K562 (cell line): Measurements from ENCODE around the gene TRPM2. TPM values are rescaled to one million over a fixed set of nuclear protein-coding genes. Genes with fewer than 3 reads are reported as not detected.

ENCODE experiments used
- ATAC-seq: fragments of 200-7000 bp; cut with Tn5 transposase; 3 replicates; pipeline ENCODE4 v1.9.1; 2020; ENCODE audit warnings: moderate library complexity
- BruUV-seq: library from RNA; stranded (reverse); fragments of 400-500 nt; replicated peaks from 2 replicates; lab custom pipeline; 2021; lab: Mats Ljungman, UMichigan
- CTCF ChIA-PET: fragments of 300-600 bp; formaldehyde crosslinking; extraction: SDS; loops from one replicate; lab custom pipeline; 2021; ENCODE audit warnings: low intra/inter-chr PET ratio; lab: Yijun Ruan, JAX
- POLR2A ChIA-PET: fragments of 300-600, 350-650 bp; sonication (Branson Sonifier 250); formaldehyde crosslinking; extraction: SDS; loops from one replicate; lab custom pipeline; 2021; ENCODE audit warnings: antibody characterized with exemption, inconsistent platforms; lab: Yijun Ruan, JAX
- DNase-seq, 4 experiments: peaks; one replicate each; pipeline versions ENCODE4 v3.0.0 to v3.0.0-alpha.2; 2011 to 2018; ENCODE audit warnings: low spot score in 3 of 4, mixed read lengths in 3 of 4; ENCODE audit errors: extremely low read depth in 1 of 4
- FAIRE-seq: peaks from 2 replicates; lab custom pipeline; 2011; peaks lifted over from hg19 to GRCh38; lab: Jason Lieb, UNC
- H2AFZ ChIP-seq: 2 replicates; pipeline ENCODE4 v1.6.0; 2011; ENCODE audit warnings: low read depth, low read length, control low read depth, inconsistent platforms
- H3K27ac ChIP-seq: fragments of 200-600 bp; 3 replicates; pipeline ENCODE4 v1.8.0; 2011; ENCODE audit warnings: low read depth, mild to moderate bottlenecking, control low read depth, inconsistent platforms, low read length, moderate library complexity, mixed read lengths; ENCODE audit errors: extremely low read depth
- H3K27me3 ChIP-seq, 2 experiments: fragments of 300-600 bp in 1 of 2; 2 replicates in 1 of 2; 3 replicates in 1 of 2; pipeline versions ENCODE4 v1.6.0 to v1.8.0; 2011; ENCODE audit warnings: inconsistent platforms in 2 of 2, low read length in 2 of 2, mild to moderate bottlenecking in 1 of 2, mixed read lengths in 1 of 2, moderate library complexity in 1 of 2; ENCODE audit not compliant: control insufficient read depth in 2 of 2, insufficient read depth in 2 of 2
- H3K36me3 ChIP-seq: fragments of 300-600 bp; 3 replicates; pipeline ENCODE4 v1.8.0; 2011; ENCODE audit warnings: mild to moderate bottlenecking, low read length, inconsistent platforms; ENCODE audit not compliant: control insufficient read depth, insufficient read depth
- H3K4me1 ChIP-seq, 2 experiments: fragments of 200-600 bp in 1 of 2; replicated peaks in 1 of 2; 2 replicates in 1 of 2; 3 replicates in 1 of 2; pipeline versions ENCODE4 v1.5.1 to v1.8.0; 2011; ENCODE audit warnings: inconsistent platforms in 2 of 2, low read length in 2 of 2, mild to moderate bottlenecking in 1 of 2, mixed read lengths in 1 of 2, moderate library complexity in 1 of 2; ENCODE audit not compliant: control insufficient read depth in 2 of 2, insufficient read depth in 2 of 2
- H3K4me2 ChIP-seq: 2 replicates; pipeline ENCODE4 v1.6.1; 2011; ENCODE audit warnings: low read length, control low read depth, inconsistent platforms, mixed read lengths; ENCODE audit not compliant: insufficient read depth
- H3K4me3 ChIP-seq: fragments of 200-600 bp; sonication (generic), shearing (Covaris generic); 2 replicates; pipeline ENCODE4 v1.5.1; 2016; ENCODE audit warnings: control low read depth, inconsistent platforms
- H3K79me2 ChIP-seq: fragments of 200-600 bp; 3 replicates; pipeline ENCODE4 v1.8.0; 2011; ENCODE audit warnings: low read length, inconsistent platforms; ENCODE audit not compliant: control insufficient read depth, insufficient read depth
- H3K9ac ChIP-seq, 2 experiments: 2 replicates each; pipeline versions ENCODE4 v1.6.0 to v1.6.1; 2011; ENCODE audit warnings: low read depth in 2 of 2, low read length in 2 of 2, control low read depth in 1 of 2, inconsistent platforms in 1 of 2, mild to moderate bottlenecking in 1 of 2, mixed read lengths in 1 of 2; ENCODE audit not compliant: insufficient read depth in 1 of 2
- H3K9me1 ChIP-seq: one replicate; pipeline ENCODE4 v1.6.0; 2011; ENCODE audit warnings: inconsistent platforms, mild to moderate bottlenecking, low read length, moderate library complexity; ENCODE audit not compliant: control insufficient read depth, insufficient read depth
- H3K9me3 ChIP-seq: replicated peaks from 2 replicates; pipeline ENCODE4 v1.5.1; 2011; ENCODE audit warnings: low read depth, low read length, inconsistent platforms; ENCODE audit not compliant: control insufficient read depth, insufficient read depth
- H4K20me1 ChIP-seq: replicated peaks from 2 replicates; pipeline ENCODE4 v1.6.1; 2011; ENCODE audit warnings: low read length, inconsistent platforms, mixed read lengths; ENCODE audit not compliant: control insufficient read depth, insufficient read depth
- JUNB ChIP-seq: fragments of 450-650 bp; formaldehyde crosslinking; conservative IDR thresholded peaks from 2 replicates; pipeline ENCODE4 v1.4.0; 2020; ENCODE audit warnings: mild to moderate bottlenecking
- SOX6 ChIP-seq: fragments of 450-650 bp; IDR thresholded peaks from 2 replicates; pipeline ENCODE4 v1.6.1; 2014; ENCODE audit warnings: mild to moderate bottlenecking
- ZNF274 ChIP-seq: IDR thresholded peaks from 2 replicates; pipeline ENCODE4 v1.6.1; 2011; ENCODE audit warnings: low read depth, mild to moderate bottlenecking, low read length, moderate library complexity, borderline replicate concordance
- ZNF77 ChIP-seq: fragments of 250-450 bp; sonication (Bioruptor Pico); IDR thresholded peaks from 2 replicates; pipeline ENCODE4 v1.5.0; 2020
- WGBS: fragments of 100-300 bp; shearing (Covaris generic); methylation state at CpG from one replicate; pipeline ENCODE4 v1.1.6; 2016; ENCODE audit warnings: low coverage, mixed read lengths; ENCODE audit not compliant: insufficient coverage; ENCODE audit errors: missing lambda C conversion rate; 5-methylcytosine and 5-hydroxymethylcytosine counted together
- in situ Hi-C: fragments of 300-500 bp; cut with MboI; formaldehyde crosslinking; loops from 4 replicates; pipeline ENCODE4 v1.15.0; 2018; ENCODE audit warnings: inconsistent platforms, mixed read lengths
- intact Hi-C: fragments of 100-400 bp; cut with micrococcal nuclease; formaldehyde crosslinking; loops from 2 replicates; pipeline ENCODE4 v1.14.2; 2022
- polyA plus RNA-seq, 8 experiments: library from polyadenylated mRNA; depleted of rRNA in 4 of 8; stranded (reverse) in 5 of 8; unstranded in 3 of 8; fragments of >200 nt; fragmentation: Nextera tagmentation in 2 of 8; fragmentation: Illumina TruSeq in 1 of 8; extraction: Ambion mirVana in 2 of 8; extraction: Trizol in 1 of 8; gene quantifications; 2 replicates each; pipeline versions ENCODE4 v1.2.1 to v1.2.3, GENCODE V29; 2011 to 2014; ENCODE audit warnings: inconsistent platforms in 1 of 8, missing spikeins in 1 of 8
- total RNA-seq, 7 experiments: library from RNA; depleted of rRNA in 6 of 7; stranded (reverse); fragments of >200 nt in 6 of 7; fragmentation: Illumina TruSeq in 2 of 7; extraction: Trizol in 2 of 7; gene quantifications; 2 replicates each; pipeline versions ENCODE4 v1.2.1 to v1.2.3, GENCODE V29; 2011 to 2021; ENCODE audit warnings: low replicate concordance in 1 of 7
- TF ChIP-seq, protein P1 (sequence below): fragments of 200-600 bp; sonication (generic); IDR thresholded peaks from one replicate; pipeline ENCODE4 v1.6.1; 2012; ENCODE audit warnings: mild to moderate bottlenecking, low read depth, low read length, inconsistent platforms
- TF ChIP-seq, protein P2 (sequence below), 2 experiments: fragments of 450-650 bp in 1 of 2; IDR thresholded peaks; 2 replicates each; pipeline ENCODE4 v1.6.1; 2011 to 2017; ENCODE audit warnings: low read depth in 2 of 2, antibody characterized with exemption in 1 of 2, borderline replicate concordance in 1 of 2, low read length in 1 of 2, mild to moderate bottlenecking in 1 of 2, mixed read lengths in 1 of 2; ENCODE audit not compliant: control insufficient read depth in 1 of 2

The TRPM2 gene
- total and polyA plus RNA-seq, 9 of the 15 experiments (the other 6 are each of a cell fraction or from before 2014, with no cell fraction given) = 0.33 to 2.1 (median 0.98) TPM; not detected in 2

DNA sequence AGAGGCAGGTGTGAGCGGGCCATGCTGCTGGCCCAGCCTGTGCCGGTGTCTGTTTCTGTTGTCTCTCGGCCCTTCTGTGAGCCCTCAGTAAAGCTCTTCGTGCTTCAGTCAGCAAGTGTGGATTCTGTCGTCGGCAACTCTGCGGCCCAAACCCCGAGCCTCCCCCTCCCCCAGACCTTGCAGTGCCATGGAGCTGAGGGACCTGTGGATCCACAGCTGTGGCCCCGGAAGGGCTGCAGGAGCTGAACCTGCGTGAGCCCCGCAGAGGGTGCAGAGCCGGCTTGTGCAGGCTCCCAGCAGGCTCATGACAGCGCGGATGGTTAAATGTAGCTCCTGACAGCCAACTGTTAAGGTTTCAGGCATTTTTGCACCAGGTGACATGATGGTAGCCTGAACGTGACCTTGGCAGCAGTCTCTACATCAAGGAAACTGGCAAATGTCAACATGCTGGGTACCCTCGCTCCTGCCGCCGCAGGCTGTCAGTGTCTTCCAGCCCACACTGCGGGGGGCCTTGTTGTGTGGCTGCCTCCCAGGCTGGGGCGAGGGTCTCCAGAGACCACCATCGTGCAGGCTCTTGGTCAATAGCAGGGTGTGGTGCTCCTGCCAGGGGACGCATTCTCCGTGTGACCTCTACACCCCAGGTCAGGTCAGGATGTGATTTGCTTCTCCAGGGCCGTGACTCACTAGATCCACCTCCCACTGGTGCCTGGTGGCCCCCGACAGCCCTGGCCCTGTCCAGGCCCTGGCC, 108.8 kb downstream of the TRPM2 start:
- FAIRE-seq = no peak
- DNase-seq = no peak
- peaks cover 32 to 96% of the 10 kb centered on the region in 2 experiments for H3K27me3 ChIP-seq
- peaks cover 0 to 17% of the 10 kb centered on the region in 2 experiments; a peak in 1 of 5 replicates for H3K4me1 ChIP-seq
- no peak overlapping the region for H2AFZ ChIP-seq
- H3K79me2 ChIP-seq = no peaks in the 10 kb centered on the region
- H3K4me2 ChIP-seq = no peak overlapping the region
- H3K9ac ChIP-seq = no peak overlapping the region; a peak in 1 of 4 replicates
- H3K27ac ChIP-seq = no peak overlapping the region
- ATAC-seq = peak; percentile 23; the same call in 2 of the 3 replicates
- no peak overlapping the region for H3K4me3 ChIP-seq
- POLR2A ChIA-PET = interaction anchor here (0.6 to 1.1 kb wide), 2 partner anchors 11 to 14 kb away, joined by 4 to 5 read pairs; no protein-coding TSS in a partner anchor
- no peaks in the 10 kb centered on the region for H3K9me1 ChIP-seq
- H3K9me3 ChIP-seq = no peaks in the 10 kb centered on the region
- intact Hi-C loops = no loop called here
- peaks cover 7% of the 10 kb centered on the region; the same call in 1 of the 2 replicates for H4K20me1 ChIP-seq
- WGBS = 7% methylated on average over 25 of the region's 25 CpGs
- BruUV-seq = no TSS peak
- CTCF ChIA-PET = no interaction called here
- in situ Hi-C loops = no loop called here
- no peaks in the 10 kb centered on the region for H3K36me3 ChIP-seq
- TF ChIP-seq ZNF77 (CRISPR knock-in tag) = no peak
- TF ChIP-seq SOX6 = no peak
- TF ChIP-seq, protein P1, sequence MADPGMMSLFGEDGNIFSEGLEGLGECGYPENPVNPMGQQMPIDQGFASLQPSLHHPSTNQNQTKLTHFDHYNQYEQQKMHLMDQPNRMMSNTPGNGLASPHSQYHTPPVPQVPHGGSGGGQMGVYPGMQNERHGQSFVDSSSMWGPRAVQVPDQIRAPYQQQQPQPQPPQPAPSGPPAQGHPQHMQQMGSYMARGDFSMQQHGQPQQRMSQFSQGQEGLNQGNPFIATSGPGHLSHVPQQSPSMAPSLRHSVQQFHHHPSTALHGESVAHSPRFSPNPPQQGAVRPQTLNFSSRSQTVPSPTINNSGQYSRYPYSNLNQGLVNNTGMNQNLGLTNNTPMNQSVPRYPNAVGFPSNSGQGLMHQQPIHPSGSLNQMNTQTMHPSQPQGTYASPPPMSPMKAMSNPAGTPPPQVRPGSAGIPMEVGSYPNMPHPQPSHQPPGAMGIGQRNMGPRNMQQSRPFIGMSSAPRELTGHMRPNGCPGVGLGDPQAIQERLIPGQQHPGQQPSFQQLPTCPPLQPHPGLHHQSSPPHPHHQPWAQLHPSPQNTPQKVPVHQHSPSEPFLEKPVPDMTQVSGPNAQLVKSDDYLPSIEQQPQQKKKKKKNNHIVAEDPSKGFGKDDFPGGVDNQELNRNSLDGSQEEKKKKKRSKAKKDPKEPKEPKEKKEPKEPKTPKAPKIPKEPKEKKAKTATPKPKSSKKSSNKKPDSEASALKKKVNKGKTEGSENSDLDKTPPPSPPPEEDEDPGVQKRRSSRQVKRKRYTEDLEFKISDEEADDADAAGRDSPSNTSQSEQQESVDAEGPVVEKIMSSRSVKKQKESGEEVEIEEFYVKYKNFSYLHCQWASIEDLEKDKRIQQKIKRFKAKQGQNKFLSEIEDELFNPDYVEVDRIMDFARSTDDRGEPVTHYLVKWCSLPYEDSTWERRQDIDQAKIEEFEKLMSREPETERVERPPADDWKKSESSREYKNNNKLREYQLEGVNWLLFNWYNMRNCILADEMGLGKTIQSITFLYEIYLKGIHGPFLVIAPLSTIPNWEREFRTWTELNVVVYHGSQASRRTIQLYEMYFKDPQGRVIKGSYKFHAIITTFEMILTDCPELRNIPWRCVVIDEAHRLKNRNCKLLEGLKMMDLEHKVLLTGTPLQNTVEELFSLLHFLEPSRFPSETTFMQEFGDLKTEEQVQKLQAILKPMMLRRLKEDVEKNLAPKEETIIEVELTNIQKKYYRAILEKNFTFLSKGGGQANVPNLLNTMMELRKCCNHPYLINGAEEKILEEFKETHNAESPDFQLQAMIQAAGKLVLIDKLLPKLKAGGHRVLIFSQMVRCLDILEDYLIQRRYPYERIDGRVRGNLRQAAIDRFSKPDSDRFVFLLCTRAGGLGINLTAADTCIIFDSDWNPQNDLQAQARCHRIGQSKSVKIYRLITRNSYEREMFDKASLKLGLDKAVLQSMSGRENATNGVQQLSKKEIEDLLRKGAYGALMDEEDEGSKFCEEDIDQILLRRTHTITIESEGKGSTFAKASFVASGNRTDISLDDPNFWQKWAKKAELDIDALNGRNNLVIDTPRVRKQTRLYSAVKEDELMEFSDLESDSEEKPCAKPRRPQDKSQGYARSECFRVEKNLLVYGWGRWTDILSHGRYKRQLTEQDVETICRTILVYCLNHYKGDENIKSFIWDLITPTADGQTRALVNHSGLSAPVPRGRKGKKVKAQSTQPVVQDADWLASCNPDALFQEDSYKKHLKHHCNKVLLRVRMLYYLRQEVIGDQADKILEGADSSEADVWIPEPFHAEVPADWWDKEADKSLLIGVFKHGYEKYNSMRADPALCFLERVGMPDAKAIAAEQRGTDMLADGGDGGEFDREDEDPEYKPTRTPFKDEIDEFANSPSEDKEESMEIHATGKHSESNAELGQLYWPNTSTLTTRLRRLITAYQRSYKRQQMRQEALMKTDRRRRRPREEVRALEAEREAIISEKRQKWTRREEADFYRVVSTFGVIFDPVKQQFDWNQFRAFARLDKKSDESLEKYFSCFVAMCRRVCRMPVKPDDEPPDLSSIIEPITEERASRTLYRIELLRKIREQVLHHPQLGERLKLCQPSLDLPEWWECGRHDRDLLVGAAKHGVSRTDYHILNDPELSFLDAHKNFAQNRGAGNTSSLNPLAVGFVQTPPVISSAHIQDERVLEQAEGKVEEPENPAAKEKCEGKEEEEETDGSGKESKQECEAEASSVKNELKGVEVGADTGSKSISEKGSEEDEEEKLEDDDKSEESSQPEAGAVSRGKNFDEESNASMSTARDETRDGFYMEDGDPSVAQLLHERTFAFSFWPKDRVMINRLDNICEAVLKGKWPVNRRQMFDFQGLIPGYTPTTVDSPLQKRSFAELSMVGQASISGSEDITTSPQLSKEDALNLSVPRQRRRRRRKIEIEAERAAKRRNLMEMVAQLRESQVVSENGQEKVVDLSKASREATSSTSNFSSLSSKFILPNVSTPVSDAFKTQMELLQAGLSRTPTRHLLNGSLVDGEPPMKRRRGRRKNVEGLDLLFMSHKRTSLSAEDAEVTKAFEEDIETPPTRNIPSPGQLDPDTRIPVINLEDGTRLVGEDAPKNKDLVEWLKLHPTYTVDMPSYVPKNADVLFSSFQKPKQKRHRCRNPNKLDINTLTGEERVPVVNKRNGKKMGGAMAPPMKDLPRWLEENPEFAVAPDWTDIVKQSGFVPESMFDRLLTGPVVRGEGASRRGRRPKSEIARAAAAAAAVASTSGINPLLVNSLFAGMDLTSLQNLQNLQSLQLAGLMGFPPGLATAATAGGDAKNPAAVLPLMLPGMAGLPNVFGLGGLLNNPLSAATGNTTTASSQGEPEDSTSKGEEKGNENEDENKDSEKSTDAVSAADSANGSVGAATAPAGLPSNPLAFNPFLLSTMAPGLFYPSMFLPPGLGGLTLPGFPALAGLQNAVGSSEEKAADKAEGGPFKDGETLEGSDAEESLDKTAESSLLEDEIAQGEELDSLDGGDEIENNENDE = no peak
- TF ChIP-seq, protein P2, sequence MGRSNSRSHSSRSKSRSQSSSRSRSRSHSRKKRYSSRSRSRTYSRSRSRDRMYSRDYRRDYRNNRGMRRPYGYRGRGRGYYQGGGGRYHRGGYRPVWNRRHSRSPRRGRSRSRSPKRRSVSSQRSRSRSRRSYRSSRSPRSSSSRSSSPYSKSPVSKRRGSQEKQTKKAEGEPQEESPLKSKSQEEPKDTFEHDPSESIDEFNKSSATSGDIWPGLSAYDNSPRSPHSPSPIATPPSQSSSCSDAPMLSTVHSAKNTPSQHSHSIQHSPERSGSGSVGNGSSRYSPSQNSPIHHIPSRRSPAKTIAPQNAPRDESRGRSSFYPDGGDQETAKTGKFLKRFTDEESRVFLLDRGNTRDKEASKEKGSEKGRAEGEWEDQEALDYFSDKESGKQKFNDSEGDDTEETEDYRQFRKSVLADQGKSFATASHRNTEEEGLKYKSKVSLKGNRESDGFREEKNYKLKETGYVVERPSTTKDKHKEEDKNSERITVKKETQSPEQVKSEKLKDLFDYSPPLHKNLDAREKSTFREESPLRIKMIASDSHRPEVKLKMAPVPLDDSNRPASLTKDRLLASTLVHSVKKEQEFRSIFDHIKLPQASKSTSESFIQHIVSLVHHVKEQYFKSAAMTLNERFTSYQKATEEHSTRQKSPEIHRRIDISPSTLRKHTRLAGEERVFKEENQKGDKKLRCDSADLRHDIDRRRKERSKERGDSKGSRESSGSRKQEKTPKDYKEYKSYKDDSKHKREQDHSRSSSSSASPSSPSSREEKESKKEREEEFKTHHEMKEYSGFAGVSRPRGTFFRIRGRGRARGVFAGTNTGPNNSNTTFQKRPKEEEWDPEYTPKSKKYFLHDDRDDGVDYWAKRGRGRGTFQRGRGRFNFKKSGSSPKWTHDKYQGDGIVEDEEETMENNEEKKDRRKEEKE (IDR thresholded peaks at IDR 0.05; ENCODE audit: borderline replicate concordance in 1 of 2, control insufficient read depth in 1 of 2, low read depth in 2 of 2, low read length in 1 of 2) = no peak
- TF ChIP-seq JUNB (CRISPR knock-in tag) = no peak
- no peak for TF ChIP-seq ZNF274
